Activated T-helper 17 cell treated with anti-CD3 and anti-CD28 coated beads, Interleukin-2, amount 50 U/mL, for 72 hours (primary cell): ENCODE results near the gene ANKS6. TPM values are rescaled to one million over a fixed set of nuclear protein-coding genes. Genes with fewer than 3 reads are reported as not detected.
A peak's percentile ranks its signal among the peaks of the same experiment; 100 is the strongest.

Experiments
- ATAC-seq: fragments of 150-1000 bp; cut with Tn5 transposase; replicated peaks from 2 replicates; pipeline ENCODE4 v1.10.0; 2021; ENCODE audit warnings: mild to moderate bottlenecking, moderate library complexity
- H3K27ac Mint-ChIP-seq: one replicate; pipeline ENCODE4 v1.8.0; 2022; ENCODE audit warnings: mixed read lengths
- H3K27me3 Mint-ChIP-seq: one replicate; pipeline ENCODE4 v1.8.0; 2022; ENCODE audit warnings: mixed read lengths
- H3K36me3 Mint-ChIP-seq: one replicate; pipeline ENCODE4 v1.8.0; 2022; ENCODE audit warnings: low read depth, mild to moderate bottlenecking, mixed read lengths
- H3K4me1 Mint-ChIP-seq: one replicate; pipeline ENCODE4 v1.8.0; 2022; ENCODE audit warnings: mixed read lengths
- H3K4me3 Mint-ChIP-seq: one replicate; pipeline ENCODE4 v1.8.0; 2022; ENCODE audit warnings: mild to moderate bottlenecking, mixed read lengths
- H3K9me3 Mint-ChIP-seq: one replicate; pipeline ENCODE4 v1.8.0; 2022; ENCODE audit warnings: mixed read lengths
- total RNA-seq, 2 donors: library from RNA; stranded (reverse); gene quantifications; one replicate each; pipeline ENCODE4 v1.2.3, GENCODE V29; 2022

ANKS6 gene
- total RNA-seq, 2 donors from 2014 or later: 10.0 to 11.2 TPM

GRCh38 chr9:98826716-98827115, 30.4 kb upstream of the ANKS6 start:
- H3K4me1 Mint-ChIP-seq: peaks cover 4% of the 10 kb centered on the region
- no peaks in the 10 kb centered on the region for H3K9me3 Mint-ChIP-seq
- H3K4me3 Mint-ChIP-seq: no peak overlapping the region
- no peak for ATAC-seq
- H3K27me3 Mint-ChIP-seq: no peaks in the 10 kb centered on the region
- peaks cover 17% of the 10 kb centered on the region for H3K36me3 Mint-ChIP-seq
- H3K27ac Mint-ChIP-seq: no peak overlapping the region

DNA sequence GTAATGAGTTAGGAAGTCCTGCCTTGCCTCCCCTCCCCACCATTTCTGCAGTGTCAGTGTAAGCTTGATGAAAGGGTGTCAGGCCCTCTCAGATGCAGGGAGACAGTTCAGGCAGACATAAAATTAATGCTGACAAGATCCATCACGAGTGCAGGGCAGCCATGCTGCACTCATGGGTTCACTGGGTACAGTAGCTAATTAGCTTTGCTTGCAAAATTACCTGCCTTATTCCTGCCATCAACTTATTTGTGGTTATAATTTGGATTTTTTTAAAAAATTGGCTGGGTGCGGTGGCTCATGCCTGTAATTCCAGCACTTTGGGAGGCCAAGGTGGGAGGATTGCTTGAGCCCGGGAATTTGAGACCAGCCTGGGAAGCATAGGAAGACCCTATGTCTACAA, 29.1 kb upstream of the ANKS6 start:
- no peak overlapping the region for H3K4me3 Mint-ChIP-seq
- H3K27ac Mint-ChIP-seq: no peak overlapping the region
- no peaks in the 10 kb centered on the region for H3K9me3 Mint-ChIP-seq
- H3K36me3 Mint-ChIP-seq: peaks cover 17% of the 10 kb centered on the region
- H3K4me1 Mint-ChIP-seq: peaks cover 4% of the 10 kb centered on the region
- no peaks in the 10 kb centered on the region for H3K27me3 Mint-ChIP-seq
- ATAC-seq: no peak

DNA sequence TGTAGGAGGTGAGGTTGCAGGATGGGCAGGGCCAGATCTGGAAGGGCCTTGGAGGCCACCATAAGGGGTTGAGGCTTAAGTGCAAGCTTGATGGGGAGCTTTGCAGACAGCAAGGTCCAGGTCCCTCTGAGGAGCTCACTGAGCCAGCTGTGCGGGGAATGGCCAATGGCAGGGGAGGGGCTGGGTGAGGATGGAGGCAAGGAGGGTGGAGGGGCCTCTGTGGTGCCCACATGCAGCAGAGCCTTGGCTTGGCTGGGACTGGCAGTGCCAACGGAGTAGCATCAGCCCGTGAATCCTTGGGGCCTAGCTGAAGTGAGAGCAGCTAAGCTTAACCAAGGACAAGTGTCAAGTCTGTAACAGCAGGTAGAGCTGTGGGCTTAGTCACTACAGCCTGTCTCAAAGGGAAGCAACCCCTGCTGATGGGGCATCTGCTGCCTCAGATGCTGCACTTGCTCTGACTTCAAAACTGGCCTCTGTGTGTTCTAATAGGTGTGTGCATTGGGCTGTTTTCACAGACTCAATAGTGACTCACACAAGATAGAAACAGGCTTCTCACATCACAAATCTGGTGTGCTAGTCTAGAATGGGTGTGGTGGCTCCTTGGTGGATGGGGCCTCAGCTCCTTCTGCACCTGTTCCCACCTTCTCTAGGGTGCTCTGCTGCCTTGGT, 27.4 kb upstream of the ANKS6 start:
- Mint-ChIP-seq H3K27me3 (no peaks in the 10 kb centered on the region), H3K27ac (no peak overlapping the region)
- ATAC-seq: no peak

GRCh38 chr9:98822661-98823060, 26.3 kb upstream of the ANKS6 start:
- Mint-ChIP-seq H3K27me3 (no peaks in the 10 kb centered on the region), H3K4me1 (peaks cover 12% of the 10 kb centered on the region), H3K27ac (no peak overlapping the region), H3K9me3 (no peaks in the 10 kb centered on the region), H3K4me3 (no peak overlapping the region), H3K36me3 (peaks cover 6% of the 10 kb centered on the region)
- no peak for ATAC-seq

More for the DNA sequence above, 27.4 kb upstream of the ANKS6 start:
- Mint-ChIP-seq H3K4me3 (no peak overlapping the region), H3K36me3 (peaks cover 11% of the 10 kb centered on the region), H3K4me1 (peaks cover 12% of the 10 kb centered on the region), H3K9me3 (no peaks in the 10 kb centered on the region)

GRCh38 chr9:98821831-98822230, 25.5 kb upstream of the ANKS6 start:
- H3K4me3 Mint-ChIP-seq: no peak overlapping the region
- no peak overlapping the region for H3K27ac Mint-ChIP-seq
- H3K27me3 Mint-ChIP-seq: no peaks in the 10 kb centered on the region
- peaks cover 12% of the 10 kb centered on the region for H3K4me1 Mint-ChIP-seq
- H3K36me3 Mint-ChIP-seq: no peaks in the 10 kb centered on the region
- no peak for ATAC-seq
- H3K9me3 Mint-ChIP-seq: no peaks in the 10 kb centered on the region

- Mint-ChIP-seq H3K27ac (no peak overlapping the region), H3K36me3 (no peaks in the 10 kb centered on the region), H3K27me3 (no peaks in the 10 kb centered on the region), H3K4me3 (no peak overlapping the region), H3K4me1 (peaks cover 12% of the 10 kb centered on the region), H3K9me3 (no peaks in the 10 kb centered on the region)
- no peak for ATAC-seq
These were observed 22.9 kb upstream of the ANKS6 start for GRCh38 chr9:98819231-98819630.

DNA sequence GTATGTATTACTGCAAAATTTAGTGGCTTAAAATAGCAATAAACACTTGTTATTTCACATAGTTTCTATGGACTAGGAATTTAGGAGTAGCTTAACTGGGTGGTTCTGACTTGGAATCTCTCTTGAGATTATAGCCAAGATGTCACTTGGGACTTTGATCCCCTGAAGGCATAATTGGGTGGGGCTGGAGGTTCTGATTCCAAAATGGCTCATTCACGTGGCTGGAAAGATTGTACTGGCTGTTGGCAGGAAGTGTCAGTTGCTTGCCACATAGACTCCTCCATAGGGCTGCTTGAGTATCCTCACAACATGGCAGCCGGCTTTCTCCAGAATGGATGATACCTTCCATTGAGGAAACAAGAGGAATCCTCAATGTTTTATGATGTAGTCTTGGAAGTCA, 22.4 kb upstream of the ANKS6 start:
- no peak for ATAC-seq
- Mint-ChIP-seq H3K9me3 (no peaks in the 10 kb centered on the region), H3K4me3 (no peak overlapping the region), H3K27ac (no peak overlapping the region), H3K27me3 (no peaks in the 10 kb centered on the region), H3K36me3 (no peaks in the 10 kb centered on the region), H3K4me1 (peaks cover 12% of the 10 kb centered on the region)

- no peak overlapping the region for H3K4me3 Mint-ChIP-seq
- no peak overlapping the region for H3K27ac Mint-ChIP-seq
- ATAC-seq: no peak
These were observed 19.1 kb upstream of the ANKS6 start for GRCh38 chr9:98815391-98815951.

GRCh38 chr9:98811051-98811650, 14.8 kb upstream of the ANKS6 start:
- Mint-ChIP-seq H3K4me1 (peaks cover 24% of the 10 kb centered on the region), H3K9me3 (no peaks in the 10 kb centered on the region), H3K36me3 (no peaks in the 10 kb centered on the region), H3K27me3 (no peaks in the 10 kb centered on the region), H3K27ac (no peak overlapping the region), H3K4me3 (peak overlapping the region; percentile 54)
- peak; percentile 86 for ATAC-seq

More at GRCh38 chr9:98815391-98815951, 19.1 kb upstream of the ANKS6 start:
- Mint-ChIP-seq H3K4me1 (peaks cover 17% of the 10 kb centered on the region), H3K9me3 (no peaks in the 10 kb centered on the region), H3K36me3 (no peaks in the 10 kb centered on the region), H3K27me3 (no peaks in the 10 kb centered on the region)

DNA sequence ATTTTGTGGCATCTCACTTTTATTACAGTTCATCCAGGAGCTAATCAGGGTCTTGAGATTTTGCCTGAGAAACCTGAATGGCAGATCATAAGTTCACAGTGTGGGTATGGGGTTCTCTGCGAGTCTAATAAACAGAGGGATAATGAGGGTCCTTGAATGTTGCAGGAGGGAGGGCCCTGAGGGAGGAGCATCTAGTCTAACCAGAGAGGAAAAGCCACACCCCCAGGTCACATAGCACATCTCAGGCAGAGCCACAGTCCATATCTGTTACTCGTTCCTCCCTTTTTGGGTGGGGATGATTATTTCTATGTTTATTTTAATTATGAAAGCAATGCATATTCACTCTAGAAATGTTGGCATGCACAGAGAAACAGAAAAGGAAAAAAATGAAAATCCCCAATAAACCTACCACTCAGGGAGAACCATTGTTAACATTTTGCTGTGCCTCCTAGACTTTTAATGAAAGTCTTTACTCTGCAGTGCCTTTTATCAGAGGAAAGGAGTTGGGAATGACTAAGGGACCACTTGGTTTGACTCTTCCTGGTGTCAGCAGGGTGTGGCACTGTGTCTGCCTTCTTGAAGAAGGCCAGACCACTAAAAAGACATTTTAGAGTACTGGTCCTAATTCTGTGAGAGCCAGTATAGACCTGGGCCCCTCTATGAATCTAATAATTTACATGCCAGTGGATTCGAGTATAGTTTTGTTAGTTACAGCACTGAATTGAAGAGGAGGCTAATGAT, 13.9 kb upstream of the ANKS6 start:
- Mint-ChIP-seq H3K4me3 (no peak overlapping the region), H3K27ac (no peak overlapping the region), H3K9me3 (no peaks in the 10 kb centered on the region), H3K27me3 (no peaks in the 10 kb centered on the region), H3K36me3 (no peaks in the 10 kb centered on the region), H3K4me1 (peaks cover 24% of the 10 kb centered on the region)
- ATAC-seq: no peak

DNA sequence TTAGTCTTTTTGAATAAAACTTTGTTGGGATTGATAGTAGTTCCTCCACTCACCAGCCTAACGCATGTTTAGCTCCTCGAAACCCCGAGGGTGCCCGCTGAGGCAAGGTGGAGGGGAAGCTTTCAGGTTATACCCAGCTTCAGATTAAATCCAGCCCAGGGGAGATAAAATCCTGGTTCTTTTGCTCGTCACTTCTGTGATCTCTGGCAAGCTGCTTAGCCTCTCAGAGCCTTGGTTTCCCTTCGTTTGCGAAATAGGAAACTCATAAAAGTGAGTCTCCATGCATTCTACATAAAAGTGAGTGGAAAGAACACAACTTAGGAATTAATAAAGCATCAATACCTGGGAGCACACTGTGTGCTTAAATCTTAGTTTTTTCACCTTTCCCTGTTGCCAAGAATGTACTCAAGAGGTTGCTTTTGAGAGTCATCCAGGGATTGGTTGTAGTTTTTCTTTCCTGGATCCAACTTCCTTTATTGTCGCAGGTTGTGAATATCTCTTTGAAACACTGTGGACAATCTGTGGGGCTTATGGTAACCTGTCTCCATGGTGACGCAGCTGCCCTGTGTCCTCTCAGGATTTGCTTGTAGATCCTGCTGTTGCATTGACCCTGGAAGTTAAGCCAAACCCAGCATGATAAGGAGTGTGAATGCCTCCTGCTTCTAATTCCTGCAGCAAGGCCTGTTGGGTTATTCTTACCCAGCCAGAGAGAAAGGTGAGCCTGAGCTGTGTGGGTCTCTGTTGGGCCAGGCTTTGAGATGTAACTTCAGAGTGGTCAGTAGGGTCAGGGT, 13.2 kb upstream of the ANKS6 start:
- no peaks in the 10 kb centered on the region for H3K36me3 Mint-ChIP-seq
- peaks cover 3% of the 10 kb centered on the region for H3K27me3 Mint-ChIP-seq
- no peaks in the 10 kb centered on the region for H3K9me3 Mint-ChIP-seq
- peak overlapping the region; percentile 80 for H3K4me3 Mint-ChIP-seq
- ATAC-seq: no peak
- H3K27ac Mint-ChIP-seq: no peak overlapping the region
- peaks cover 24% of the 10 kb centered on the region for H3K4me1 Mint-ChIP-seq

- Mint-ChIP-seq H3K4me3 (peak overlapping the region; percentile 80), H3K27me3 (peaks cover 3% of the 10 kb centered on the region), H3K4me1 (peaks cover 24% of the 10 kb centered on the region), H3K36me3 (no peaks in the 10 kb centered on the region), H3K9me3 (no peaks in the 10 kb centered on the region), H3K27ac (no peak overlapping the region)
- no peak for ATAC-seq
These were observed 12.5 kb upstream of the ANKS6 start for GRCh38 chr9:98808875-98809274.

DNA sequence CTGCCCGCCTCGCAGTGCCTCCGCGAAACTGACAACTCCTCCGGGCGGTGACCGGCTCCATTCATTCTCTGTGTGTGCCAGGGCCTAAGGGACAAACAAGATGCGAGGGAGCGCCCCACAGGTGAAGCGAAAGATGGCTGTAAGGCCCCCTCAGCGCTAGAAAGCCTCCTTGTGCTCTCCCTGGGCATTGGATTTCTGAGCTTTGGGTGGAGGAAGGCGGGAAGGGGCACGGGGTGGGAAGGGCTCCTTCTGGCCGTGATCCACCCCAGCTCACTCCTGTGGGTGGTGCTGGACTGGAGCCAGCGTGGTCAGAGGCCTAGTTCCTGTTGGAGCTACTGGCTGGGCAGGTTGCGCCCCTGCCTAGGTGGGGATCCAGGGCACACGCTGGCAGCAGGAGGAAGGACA, 12.1 kb upstream of the ANKS6 start:
- no peak overlapping the region for H3K27ac Mint-ChIP-seq
- peaks cover 4% of the 10 kb centered on the region for H3K27me3 Mint-ChIP-seq
- peaks cover 24% of the 10 kb centered on the region for H3K4me1 Mint-ChIP-seq
- ATAC-seq: no peak
- no peaks in the 10 kb centered on the region for H3K9me3 Mint-ChIP-seq
- H3K4me3 Mint-ChIP-seq: peak overlapping the region; percentile 80
- H3K36me3 Mint-ChIP-seq: no peaks in the 10 kb centered on the region

DNA sequence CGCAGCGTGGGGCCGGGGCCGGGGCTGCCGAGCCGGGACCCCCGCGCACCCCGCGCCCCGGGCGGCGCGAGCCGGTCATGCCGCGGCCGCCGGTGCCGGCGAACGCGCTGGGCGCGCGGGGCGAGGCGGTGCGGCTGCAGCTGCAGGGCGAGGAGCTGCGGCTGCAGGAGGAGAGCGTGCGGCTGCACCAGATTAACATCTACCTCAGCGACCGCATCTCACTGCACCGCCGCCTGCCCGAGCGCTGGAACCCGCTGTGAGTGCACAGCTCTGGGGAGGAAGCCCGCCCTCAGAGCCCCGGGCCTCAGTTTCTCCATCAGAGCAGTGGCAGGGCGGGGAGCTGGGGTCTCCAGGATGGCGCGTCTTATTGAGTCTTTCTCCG, 11.4 kb upstream of the ANKS6 start:
- Mint-ChIP-seq H3K4me3 (peak overlapping the region; percentile 80), H3K9me3 (no peaks in the 10 kb centered on the region), H3K36me3 (no peaks in the 10 kb centered on the region), H3K27me3 (peaks cover 6% of the 10 kb centered on the region), H3K4me1 (peaks cover 24% of the 10 kb centered on the region), H3K27ac (no peak overlapping the region)
- peak; percentile 42 for ATAC-seq
